RWPE1 (cell line): ENCODE data around the gene TDP1.
A peak's percentile ranks its signal among the peaks of the same experiment; 100 is the strongest.

Source experiments
- CTCF ChIA-PET: fragments of 350-600 bp; sonication (Branson Sonifier 250); formaldehyde crosslinking; extraction: SDS; loops from one replicate; lab custom pipeline; 2021; lab: Yijun Ruan, JAX
- POLR2A ChIA-PET: fragments of 400-600 bp; formaldehyde crosslinking; extraction: SDS; loops from one replicate; lab custom pipeline; 2020; ENCODE audit warnings: antibody characterized with exemption; ENCODE audit not compliant: low non-redundant PET; lab: Yijun Ruan, JAX
- DNase-seq: peaks from one replicate; pipeline ENCODE4 v3.0.0; 2012; ENCODE audit warnings: low spot score
- H3K27ac ChIP-seq: fragments of 450-650 bp; 2 replicates; pipeline ENCODE4 v1.5.1; 2017
- TF ChIP-seq, protein P1 (sequence below): fragments of 450-650 bp; conservative IDR thresholded peaks from 2 replicates; pipeline ENCODE4 v1.5.1; 2017; ENCODE audit warnings: low read depth, mild to moderate bottlenecking

The TDP1 gene

DNA sequence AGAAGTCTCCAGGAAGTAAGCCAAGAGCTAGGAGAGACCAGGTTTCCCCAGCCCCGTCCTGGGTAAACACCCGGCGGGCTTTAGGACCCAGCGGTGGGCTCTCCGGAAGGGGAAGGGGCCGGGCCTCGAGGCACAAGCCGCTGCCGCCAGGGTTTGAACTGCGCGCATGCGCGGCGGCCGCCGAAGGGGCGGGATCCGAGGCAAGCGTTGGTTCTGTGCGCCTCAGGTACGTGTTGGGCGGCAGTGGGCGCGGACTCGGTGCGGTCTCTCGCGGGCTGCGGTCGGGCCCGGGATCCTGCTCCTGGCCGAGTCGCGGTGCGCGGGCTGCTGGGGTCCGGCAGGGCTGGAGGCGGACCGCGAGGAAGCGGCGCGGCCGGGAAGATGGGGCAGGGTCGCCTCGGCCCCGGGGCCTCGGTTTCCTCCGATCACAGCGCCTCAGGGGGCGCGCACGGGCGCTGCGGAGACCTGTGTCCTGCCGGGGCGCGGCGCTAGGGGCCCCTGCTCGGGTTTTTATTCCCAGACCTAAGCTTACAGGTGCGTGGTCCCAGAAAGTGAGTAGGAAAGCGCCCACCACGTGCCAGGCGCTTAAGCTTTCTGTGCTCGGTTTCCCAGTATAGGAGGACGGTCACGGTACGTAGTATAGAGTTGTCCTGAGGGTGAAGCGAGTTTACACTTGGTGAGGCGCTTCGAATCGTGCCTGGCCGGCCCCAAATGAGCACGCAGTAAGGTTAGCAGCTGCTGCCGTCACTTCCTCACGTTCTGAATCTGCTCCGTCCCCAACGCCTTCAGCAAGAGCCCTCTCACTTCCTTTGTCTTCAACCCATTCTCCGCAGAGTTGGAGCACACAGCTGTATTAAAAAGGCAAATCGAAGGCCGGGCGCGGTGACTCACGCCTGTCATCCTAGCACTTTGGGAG, at the start of gene TDP1:
Gene TDP1 (plus strand): TSS at position 183 of the 916 bp plus-strand sequence. CDS start 7,188 bp downstream, outside the sequence.
- H3K27ac ChIP-seq = peak within 1 kb of the TSS; percentile 92
- POLR2A ChIA-PET = interaction anchor here (0.7 kb wide), 1 partner anchor 599 kb away, joined by 3 read pairs; no protein-coding TSS in a partner anchor
- DNase-seq = peak; percentile 97
- CTCF ChIA-PET = interaction anchor here (0.6 to 0.8 kb wide), 4 partner anchors 15 to 898 kb away, joined by 3 to 6 read pairs (median 4); no protein-coding TSS in a partner anchor
- TF ChIP-seq, protein P1, sequence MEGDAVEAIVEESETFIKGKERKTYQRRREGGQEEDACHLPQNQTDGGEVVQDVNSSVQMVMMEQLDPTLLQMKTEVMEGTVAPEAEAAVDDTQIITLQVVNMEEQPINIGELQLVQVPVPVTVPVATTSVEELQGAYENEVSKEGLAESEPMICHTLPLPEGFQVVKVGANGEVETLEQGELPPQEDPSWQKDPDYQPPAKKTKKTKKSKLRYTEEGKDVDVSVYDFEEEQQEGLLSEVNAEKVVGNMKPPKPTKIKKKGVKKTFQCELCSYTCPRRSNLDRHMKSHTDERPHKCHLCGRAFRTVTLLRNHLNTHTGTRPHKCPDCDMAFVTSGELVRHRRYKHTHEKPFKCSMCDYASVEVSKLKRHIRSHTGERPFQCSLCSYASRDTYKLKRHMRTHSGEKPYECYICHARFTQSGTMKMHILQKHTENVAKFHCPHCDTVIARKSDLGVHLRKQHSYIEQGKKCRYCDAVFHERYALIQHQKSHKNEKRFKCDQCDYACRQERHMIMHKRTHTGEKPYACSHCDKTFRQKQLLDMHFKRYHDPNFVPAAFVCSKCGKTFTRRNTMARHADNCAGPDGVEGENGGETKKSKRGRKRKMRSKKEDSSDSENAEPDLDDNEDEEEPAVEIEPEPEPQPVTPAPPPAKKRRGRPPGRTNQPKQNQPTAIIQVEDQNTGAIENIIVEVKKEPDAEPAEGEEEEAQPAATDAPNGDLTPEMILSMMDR = peak; percentile 23

DNA sequence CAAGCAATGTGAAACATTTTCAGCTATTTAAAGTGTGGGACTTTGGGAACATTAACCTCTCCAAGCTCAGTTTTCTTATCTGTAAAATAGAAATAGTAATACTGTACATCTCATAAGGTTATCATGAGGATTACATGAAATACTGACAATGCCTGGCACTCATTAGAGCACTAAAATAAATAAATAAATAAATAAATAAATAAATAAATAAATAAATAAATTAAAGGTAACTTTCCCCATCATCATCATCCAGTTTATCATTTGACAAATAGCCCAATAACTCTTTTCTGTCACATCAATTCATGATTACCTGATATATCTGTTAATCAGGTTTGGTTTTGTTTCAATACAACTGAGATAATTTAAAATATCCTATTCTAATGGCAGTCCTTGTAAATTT, 49.7 kb upstream of the TDP1 start:
- POLR2A ChIA-PET = no interaction called here
- TF ChIP-seq, protein P1 = no peak
- no peak overlapping the region for H3K27ac ChIP-seq
- DNase-seq = no peak
- CTCF ChIA-PET = interaction anchor here (0.7 kb wide), 1 partner anchor 809 kb away, joined by 3 read pairs; no protein-coding TSS in a partner anchor

DNA sequence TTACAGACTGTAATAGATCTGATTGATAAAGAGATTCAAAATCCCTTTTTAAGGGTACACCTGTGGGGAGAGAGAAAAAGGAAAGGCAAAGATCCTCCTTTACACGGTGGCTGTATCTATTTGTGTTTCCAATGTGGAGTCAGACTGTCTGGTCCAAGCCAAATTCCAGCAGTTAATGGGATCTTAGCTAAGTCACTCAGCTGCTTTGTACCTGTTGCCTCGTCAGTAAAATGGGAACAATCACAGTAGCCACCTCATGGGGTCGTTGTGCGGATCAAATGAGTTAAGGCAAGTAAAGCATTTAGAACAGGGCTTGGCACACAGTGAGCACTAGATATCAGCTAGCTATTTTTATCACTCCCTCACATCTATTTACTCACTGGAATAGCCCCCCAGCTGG, 48.1 kb upstream of the TDP1 start:
- CTCF ChIA-PET = interaction anchor here (0.8 kb wide), 1 partner anchor 908 kb away, joined by 5 read pairs; no protein-coding TSS in a partner anchor
- no peak overlapping the region for H3K27ac ChIP-seq
- TF ChIP-seq, protein P1 = no peak
- POLR2A ChIA-PET = no interaction called here
- DNase-seq = no peak

DNA sequence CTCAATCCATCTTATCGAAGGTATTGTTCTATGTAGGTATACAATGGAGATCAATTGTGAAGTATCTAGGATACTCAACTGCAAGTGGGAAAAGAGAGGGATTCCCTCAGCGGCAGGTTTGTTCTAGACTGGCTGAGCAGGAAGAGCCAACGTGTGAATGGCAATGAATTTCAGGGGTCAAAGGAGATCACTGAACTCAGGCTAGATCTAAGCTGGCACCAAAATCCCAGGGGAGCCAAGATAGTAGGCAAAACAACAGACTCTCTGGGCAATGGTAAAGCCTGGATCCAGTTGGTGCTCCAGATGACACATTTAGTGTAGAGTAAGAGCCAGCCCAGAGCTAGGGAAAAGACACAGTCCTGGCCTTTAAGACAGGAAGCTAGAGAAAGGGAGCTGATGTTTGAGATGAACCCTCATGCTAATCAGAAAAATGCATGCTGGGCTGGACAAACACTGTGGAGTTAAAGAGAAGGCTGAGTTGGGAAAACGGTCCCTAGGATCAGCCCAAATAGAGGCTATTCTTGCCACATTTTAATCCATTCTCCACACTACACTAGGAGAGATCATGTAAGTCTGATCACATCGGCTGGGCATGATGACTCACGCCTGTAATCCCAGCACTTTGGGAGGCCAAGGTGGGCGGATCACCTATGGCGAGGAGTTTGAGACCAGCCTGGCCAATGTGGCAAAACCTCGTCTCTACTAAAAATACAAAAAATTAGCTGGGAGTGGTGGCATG, 46.8 kb upstream of the TDP1 start:
- no peak overlapping the region for H3K27ac ChIP-seq
- no peak for DNase-seq
- ChIA-PET POLR2A (no interaction called here), CTCF (interaction anchor here (0.6 kb wide), 1 partner anchor 881 kb away, joined by 3 read pairs; no protein-coding TSS in a partner anchor)
- TF ChIP-seq, protein P1 = no peak

DNA sequence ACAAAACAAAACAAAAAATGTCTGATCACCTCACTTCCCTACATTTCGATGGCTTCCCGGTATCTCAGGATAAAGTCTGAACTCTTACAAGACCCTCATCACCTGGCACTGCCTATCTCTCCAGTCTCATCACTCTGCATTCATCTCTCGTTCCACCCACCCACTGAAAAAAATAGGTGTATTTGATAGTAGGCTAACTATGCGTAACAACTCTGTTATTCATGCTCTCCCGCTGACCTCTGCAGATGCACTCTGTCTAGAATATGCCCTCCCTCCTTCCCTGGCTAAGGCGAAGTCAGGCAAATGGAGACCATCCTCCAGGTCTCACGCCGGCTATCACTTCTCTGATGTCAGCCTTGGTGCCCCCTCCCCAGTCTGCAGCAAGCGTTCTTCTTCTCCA, 46.1 kb upstream of the TDP1 start:
- TF ChIP-seq, protein P1 = no peak
- CTCF ChIA-PET = interaction anchor here (0.6 kb wide), 1 partner anchor 152 kb away, joined by 3 read pairs; the partner anchor contains the start of gene KCNK13
- H3K27ac ChIP-seq = no peak overlapping the region
- POLR2A ChIA-PET = no interaction called here
- DNase-seq = no peak

DNA sequence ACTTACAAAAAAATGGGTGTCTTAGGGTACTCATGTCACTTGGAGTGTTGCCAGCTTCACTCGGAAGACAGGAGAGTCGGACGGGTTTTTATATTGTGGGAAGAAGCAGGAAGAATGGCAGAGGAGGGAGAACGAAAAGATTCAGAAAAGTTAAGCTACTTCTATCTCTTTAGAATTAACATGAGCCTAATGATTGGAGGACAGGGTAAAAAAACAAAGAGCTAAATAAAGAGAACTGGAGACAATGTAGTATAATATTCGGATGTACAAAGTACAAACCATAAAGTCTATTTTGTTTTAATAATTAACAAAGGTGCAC, 45.1 kb upstream of the TDP1 start:
- POLR2A ChIA-PET = no interaction called here
- TF ChIP-seq, protein P1 = no peak
- CTCF ChIA-PET = no interaction called here
- DNase-seq = no peak
- H3K27ac ChIP-seq = no peak overlapping the region
